Measurements from ENCODE around the gene DUSP1. TPM values are rescaled to one million over a fixed set of nuclear protein-coding genes. Genes with fewer than 3 reads are reported as not detected.

Gene DUSP1
- total and polyA plus RNA-seq, 2 of the 13 experiments (the other 11 are each of a cell fraction or from before 2014, with no cell fraction given), result 27.1 to 55.5 TPM

- TF ChIP-seq, protein P1, sequence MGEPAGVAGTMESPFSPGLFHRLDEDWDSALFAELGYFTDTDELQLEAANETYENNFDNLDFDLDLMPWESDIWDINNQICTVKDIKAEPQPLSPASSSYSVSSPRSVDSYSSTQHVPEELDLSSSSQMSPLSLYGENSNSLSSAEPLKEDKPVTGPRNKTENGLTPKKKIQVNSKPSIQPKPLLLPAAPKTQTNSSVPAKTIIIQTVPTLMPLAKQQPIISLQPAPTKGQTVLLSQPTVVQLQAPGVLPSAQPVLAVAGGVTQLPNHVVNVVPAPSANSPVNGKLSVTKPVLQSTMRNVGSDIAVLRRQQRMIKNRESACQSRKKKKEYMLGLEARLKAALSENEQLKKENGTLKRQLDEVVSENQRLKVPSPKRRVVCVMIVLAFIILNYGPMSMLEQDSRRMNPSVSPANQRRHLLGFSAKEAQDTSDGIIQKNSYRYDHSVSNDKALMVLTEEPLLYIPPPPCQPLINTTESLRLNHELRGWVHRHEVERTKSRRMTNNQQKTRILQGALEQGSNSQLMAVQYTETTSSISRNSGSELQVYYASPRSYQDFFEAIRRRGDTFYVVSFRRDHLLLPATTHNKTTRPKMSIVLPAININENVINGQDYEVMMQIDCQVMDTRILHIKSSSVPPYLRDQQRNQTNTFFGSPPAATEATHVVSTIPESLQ (CRISPR knock-in tag; conservative IDR thresholded peaks at IDR 0.05), result 0 out of 2 replicates have a peak, but pooled peaks have one; percentile 6
- TF ChIP-seq SRSF1 (optimal IDR thresholded peaks at IDR 0.05; ENCODE audit: low read depth, low read length) (peak; percentile 33), TRIM22 (IDR thresholded peaks at IDR 0.05) (no peak), RXRA (CRISPR knock-in tag; IDR thresholded peaks at IDR 0.05) (peak; percentile 43; the same call in 1 of the 2 replicates), TAF1 (CRISPR knock-in tag; IDR thresholded peaks at IDR 0.05) (peak; percentile 24; the same call in 1 of the 2 replicates), ZNF326 (CRISPR knock-in tag; IDR thresholded peaks at IDR 0.05; ENCODE audit: borderline replicate concordance) (no peak), RARA (CRISPR knock-in tag; IDR thresholded peaks at IDR 0.05) (peak; percentile 78), SNAPC2 (CRISPR knock-in tag; IDR thresholded peaks at IDR 0.05) (0 out of 2 replicates have a peak, but pooled peaks have one; percentile 17), KLF16 (CRISPR knock-in tag; IDR thresholded peaks at IDR 0.05) (0 out of 4 replicates have a peak, but pooled peaks of 1 of the 2 experiments have one; percentile 42), ZNF772 (CRISPR knock-in tag; IDR thresholded peaks at IDR 0.05) (peak; percentile 50), ZBTB42 (CRISPR knock-in tag; IDR thresholded peaks at IDR 0.05) (0 out of 2 replicates have a peak, but pooled peaks have one; percentile 22), RNF2 (conservative IDR thresholded peaks at IDR 0.05; ENCODE audit: low read depth) (no peak), FOSL2 (CRISPR knock-in tag; IDR thresholded peaks at IDR 0.05) (peak; percentile 53), SNAI1 (CRISPR knock-in tag; IDR thresholded peaks at IDR 0.05; ENCODE audit: borderline replicate concordance) (no peak), CBX5 (CRISPR knock-in tag; IDR thresholded peaks at IDR 0.05; ENCODE audit: borderline replicate concordance) (0 out of 2 replicates have a peak, but pooled peaks have one; percentile 34)
- TF ChIP-seq, protein P2, sequence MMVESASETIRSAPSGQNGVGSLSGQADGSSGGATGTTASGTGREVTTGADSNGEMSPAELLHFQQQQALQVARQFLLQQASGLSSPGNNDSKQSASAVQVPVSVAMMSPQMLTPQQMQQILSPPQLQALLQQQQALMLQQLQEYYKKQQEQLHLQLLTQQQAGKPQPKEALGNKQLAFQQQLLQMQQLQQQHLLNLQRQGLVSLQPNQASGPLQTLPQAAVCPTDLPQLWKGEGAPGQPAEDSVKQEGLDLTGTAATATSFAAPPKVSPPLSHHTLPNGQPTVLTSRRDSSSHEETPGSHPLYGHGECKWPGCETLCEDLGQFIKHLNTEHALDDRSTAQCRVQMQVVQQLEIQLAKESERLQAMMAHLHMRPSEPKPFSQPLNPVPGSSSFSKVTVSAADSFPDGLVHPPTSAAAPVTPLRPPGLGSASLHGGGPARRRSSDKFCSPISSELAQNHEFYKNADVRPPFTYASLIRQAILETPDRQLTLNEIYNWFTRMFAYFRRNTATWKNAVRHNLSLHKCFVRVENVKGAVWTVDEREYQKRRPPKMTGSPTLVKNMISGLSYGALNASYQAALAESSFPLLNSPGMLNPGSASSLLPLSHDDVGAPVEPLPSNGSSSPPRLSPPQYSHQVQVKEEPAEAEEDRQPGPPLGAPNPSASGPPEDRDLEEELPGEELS (CRISPR knock-in tag; IDR thresholded peaks at IDR 0.05), result peak; percentile 24; the same call in 1 of the 2 replicates
- TF ChIP-seq, protein P3, sequence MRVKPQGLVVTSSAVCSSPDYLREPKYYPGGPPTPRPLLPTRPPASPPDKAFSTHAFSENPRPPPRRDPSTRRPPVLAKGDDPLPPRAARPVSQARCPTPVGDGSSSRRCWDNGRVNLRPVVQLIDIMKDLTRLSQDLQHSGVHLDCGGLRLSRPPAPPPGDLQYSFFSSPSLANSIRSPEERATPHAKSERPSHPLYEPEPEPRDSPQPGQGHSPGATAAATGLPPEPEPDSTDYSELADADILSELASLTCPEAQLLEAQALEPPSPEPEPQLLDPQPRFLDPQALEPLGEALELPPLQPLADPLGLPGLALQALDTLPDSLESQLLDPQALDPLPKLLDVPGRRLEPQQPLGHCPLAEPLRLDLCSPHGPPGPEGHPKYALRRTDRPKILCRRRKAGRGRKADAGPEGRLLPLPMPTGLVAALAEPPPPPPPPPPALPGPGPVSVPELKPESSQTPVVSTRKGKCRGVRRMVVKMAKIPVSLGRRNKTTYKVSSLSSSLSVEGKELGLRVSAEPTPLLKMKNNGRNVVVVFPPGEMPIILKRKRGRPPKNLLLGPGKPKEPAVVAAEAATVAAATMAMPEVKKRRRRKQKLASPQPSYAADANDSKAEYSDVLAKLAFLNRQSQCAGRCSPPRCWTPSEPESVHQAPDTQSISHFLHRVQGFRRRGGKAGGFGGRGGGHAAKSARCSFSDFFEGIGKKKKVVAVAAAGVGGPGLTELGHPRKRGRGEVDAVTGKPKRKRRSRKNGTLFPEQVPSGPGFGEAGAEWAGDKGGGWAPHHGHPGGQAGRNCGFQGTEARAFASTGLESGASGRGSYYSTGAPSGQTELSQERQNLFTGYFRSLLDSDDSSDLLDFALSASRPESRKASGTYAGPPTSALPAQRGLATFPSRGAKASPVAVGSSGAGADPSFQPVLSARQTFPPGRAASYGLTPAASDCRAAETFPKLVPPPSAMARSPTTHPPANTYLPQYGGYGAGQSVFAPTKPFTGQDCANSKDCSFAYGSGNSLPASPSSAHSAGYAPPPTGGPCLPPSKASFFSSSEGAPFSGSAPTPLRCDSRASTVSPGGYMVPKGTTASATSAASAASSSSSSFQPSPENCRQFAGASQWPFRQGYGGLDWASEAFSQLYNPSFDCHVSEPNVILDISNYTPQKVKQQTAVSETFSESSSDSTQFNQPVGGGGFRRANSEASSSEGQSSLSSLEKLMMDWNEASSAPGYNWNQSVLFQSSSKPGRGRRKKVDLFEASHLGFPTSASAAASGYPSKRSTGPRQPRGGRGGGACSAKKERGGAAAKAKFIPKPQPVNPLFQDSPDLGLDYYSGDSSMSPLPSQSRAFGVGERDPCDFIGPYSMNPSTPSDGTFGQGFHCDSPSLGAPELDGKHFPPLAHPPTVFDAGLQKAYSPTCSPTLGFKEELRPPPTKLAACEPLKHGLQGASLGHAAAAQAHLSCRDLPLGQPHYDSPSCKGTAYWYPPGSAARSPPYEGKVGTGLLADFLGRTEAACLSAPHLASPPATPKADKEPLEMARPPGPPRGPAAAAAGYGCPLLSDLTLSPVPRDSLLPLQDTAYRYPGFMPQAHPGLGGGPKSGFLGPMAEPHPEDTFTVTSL (CRISPR knock-in tag; IDR thresholded peaks at IDR 0.05; ENCODE audit: borderline replicate concordance), result peak; percentile 79; the same call in 1 of the 2 replicates
These were observed 18.0 kb upstream of the DUSP1 start (continued) for GRCh38 chr5:172788771-172789686.
